ENCODE data around the gene TXNL1. TPM values are rescaled to one million over a fixed set of nuclear protein-coding genes. Genes with fewer than 3 reads are reported as not detected.
A peak's percentile ranks its signal among the peaks of the same experiment; 100 is the strongest.

The TXNL1 gene
- total RNA-seq, 1 experiment from 2014 or later = 86.6 TPM

GRCh38 chr18:56650944-56651770 is 12.8 kb upstream of the TXNL1 start, which contains the start of gene WDR7:
Gene WDR7 (plus strand): TSS chr18:56651359. CDS start chr18:56672516, 21,157 bp downstream.
- ChIA-PET CTCF (interaction anchor here (0.6 to 0.9 kb wide), 5 partner anchors 12 to 1400 kb away, joined by 3 read pairs; no protein-coding TSS in a partner anchor), POLR2A (interaction anchor here (0.7 to 4.2 kb wide), 7 partner anchors 11 to 1923 kb away, joined by 3 to 71 read pairs (median 3); partner anchors contain the start of gene TXNL1)
- Mint-ChIP-seq H3K4me1 (ENCODE audit: insufficient read depth, unreplicated experiment) (peaks cover 19% of the 10 kb centered on the region), H3K27ac (ENCODE audit: low read depth, unreplicated experiment) (peak within 1 kb of the TSS; percentile 65), H3K9me3 (ENCODE audit: unreplicated experiment) (no peaks in the 10 kb centered on the region), H3K36me3 (ENCODE audit: insufficient read depth, unreplicated experiment) (no peaks in the 10 kb centered on the region), H3K27me3 (ENCODE audit: insufficient read depth, unreplicated experiment) (no peaks in the 10 kb centered on the region), H3K4me3 (ENCODE audit: unreplicated experiment) (peak within 1 kb of the TSS; percentile 77)
- intact Hi-C loops (cut with micrococcal nuclease) = no loop called here
- DNase-seq (ENCODE audit: unreplicated experiment) = peak; percentile 99
- TF ChIP-seq, protein P1, sequence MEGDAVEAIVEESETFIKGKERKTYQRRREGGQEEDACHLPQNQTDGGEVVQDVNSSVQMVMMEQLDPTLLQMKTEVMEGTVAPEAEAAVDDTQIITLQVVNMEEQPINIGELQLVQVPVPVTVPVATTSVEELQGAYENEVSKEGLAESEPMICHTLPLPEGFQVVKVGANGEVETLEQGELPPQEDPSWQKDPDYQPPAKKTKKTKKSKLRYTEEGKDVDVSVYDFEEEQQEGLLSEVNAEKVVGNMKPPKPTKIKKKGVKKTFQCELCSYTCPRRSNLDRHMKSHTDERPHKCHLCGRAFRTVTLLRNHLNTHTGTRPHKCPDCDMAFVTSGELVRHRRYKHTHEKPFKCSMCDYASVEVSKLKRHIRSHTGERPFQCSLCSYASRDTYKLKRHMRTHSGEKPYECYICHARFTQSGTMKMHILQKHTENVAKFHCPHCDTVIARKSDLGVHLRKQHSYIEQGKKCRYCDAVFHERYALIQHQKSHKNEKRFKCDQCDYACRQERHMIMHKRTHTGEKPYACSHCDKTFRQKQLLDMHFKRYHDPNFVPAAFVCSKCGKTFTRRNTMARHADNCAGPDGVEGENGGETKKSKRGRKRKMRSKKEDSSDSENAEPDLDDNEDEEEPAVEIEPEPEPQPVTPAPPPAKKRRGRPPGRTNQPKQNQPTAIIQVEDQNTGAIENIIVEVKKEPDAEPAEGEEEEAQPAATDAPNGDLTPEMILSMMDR (IDR thresholded peaks at IDR 0.05; ENCODE audit: unreplicated experiment) = no peak
- BruUV-seq (replicated peaks) = TSS peak; percentile 22

DNA sequence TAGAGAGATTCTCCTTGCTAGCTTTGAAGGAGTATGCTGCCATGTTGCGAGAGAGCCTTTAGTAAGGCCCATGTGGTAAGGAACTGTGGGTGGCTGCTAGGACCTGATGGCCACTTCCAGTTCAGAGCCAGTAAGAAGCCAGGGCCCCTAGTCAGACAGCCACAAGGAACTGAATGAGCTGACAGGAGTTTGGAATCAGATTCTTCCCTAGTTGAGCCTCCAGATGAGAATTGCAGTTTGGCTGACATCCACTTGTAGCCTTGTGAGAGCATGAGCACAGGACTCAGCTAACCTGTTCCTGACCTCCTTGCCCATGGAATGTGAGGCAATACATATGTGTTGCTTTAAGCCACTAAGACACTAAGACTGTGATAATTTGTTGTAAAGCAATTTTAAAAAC is 11.6 kb upstream of the TXNL1 start:
- DNase-seq (ENCODE audit: unreplicated experiment) = no peak
- BruUV-seq (replicated peaks) = no TSS peak
- H3K27me3 Mint-ChIP-seq (ENCODE audit: insufficient read depth, unreplicated experiment) = no peaks in the 10 kb centered on the region
- POLR2A ChIA-PET = interaction anchor here (0.7 to 4.2 kb wide), 2 partner anchors 10 to 24 kb away, joined by 3 to 71 read pairs; partner anchors contain the start of gene TXNL1
- no peak overlapping the region for H3K27ac Mint-ChIP-seq (ENCODE audit: low read depth, unreplicated experiment)
- H3K9me3 Mint-ChIP-seq (ENCODE audit: unreplicated experiment) = no peaks in the 10 kb centered on the region
- TF ChIP-seq, protein P1 (IDR thresholded peaks at IDR 0.05; ENCODE audit: unreplicated experiment) = no peak
- peaks cover 19% of the 10 kb centered on the region for H3K4me1 Mint-ChIP-seq (ENCODE audit: insufficient read depth, unreplicated experiment)
- H3K4me3 Mint-ChIP-seq (ENCODE audit: unreplicated experiment) = no peak overlapping the region
- intact Hi-C loops (cut with micrococcal nuclease) = no loop called here
- H3K36me3 Mint-ChIP-seq (ENCODE audit: insufficient read depth, unreplicated experiment) = no peaks in the 10 kb centered on the region
- CTCF ChIA-PET = interaction anchor here (0.9 kb wide), 1 partner anchor 18 kb away, joined by 3 read pairs; no protein-coding TSS in a partner anchor

GRCh38 chr18:56647951-56648893 is 9.8 kb upstream of the TXNL1 start:
- no peak for DNase-seq (ENCODE audit: unreplicated experiment)
- Mint-ChIP-seq H3K4me3 (ENCODE audit: unreplicated experiment) (no peak overlapping the region), H3K27ac (ENCODE audit: low read depth, unreplicated experiment) (no peak overlapping the region), H3K4me1 (ENCODE audit: insufficient read depth, unreplicated experiment) (peaks cover 12% of the 10 kb centered on the region), H3K9me3 (ENCODE audit: unreplicated experiment) (no peaks in the 10 kb centered on the region), H3K36me3 (ENCODE audit: insufficient read depth, unreplicated experiment) (no peaks in the 10 kb centered on the region), H3K27me3 (ENCODE audit: insufficient read depth, unreplicated experiment) (no peaks in the 10 kb centered on the region)
- TF ChIP-seq, protein P1 (IDR thresholded peaks at IDR 0.05; ENCODE audit: unreplicated experiment) = no peak
- no TSS peak for BruUV-seq (replicated peaks)
- intact Hi-C loops (cut with micrococcal nuclease) = no loop called here
- ChIA-PET CTCF (interaction anchor here (0.5 to 1.8 kb wide), 7 partner anchors 10 to 1667 kb away, joined by 3 to 7 read pairs (median 3); partner anchors contain the start of gene TXNL1), POLR2A (interaction anchor here (0.7 to 1.4 kb wide), 3 partner anchors 8 to 801 kb away, joined by 3 to 8 read pairs (median 5); partner anchors contain the start of gene TXNL1)

Data from MCF 10A (cell line).